HepG2 (cell line): ENCODE results near the gene ARMH3. TPM values are rescaled to one million over a fixed set of nuclear protein-coding genes. Genes with fewer than 3 reads are reported as not detected.

Experiments used
- ATAC-seq: fragments of 200-7000 bp; cut with Tn5 transposase; 3 replicates; pipeline ENCODE4 v1.9.1; 2020; ENCODE audit warnings: mild to moderate bottlenecking, moderate library complexity
- BruUV-seq: library from RNA; stranded (reverse); fragments of 400-500 nt; replicated peaks from 2 replicates; lab custom pipeline; 2021; lab: Mats Ljungman, UMichigan
- CTCF ChIA-PET: fragments of 300-600 bp; formaldehyde crosslinking; extraction: SDS; loops from one replicate; lab custom pipeline; 2021; ENCODE audit warnings: low total read pairs, inconsistent platforms, low intra/inter-chr PET ratio; lab: Yijun Ruan, JAX
- POLR2A ChIA-PET: fragments of 350-600 bp; sonication (Branson Sonifier 250); formaldehyde crosslinking; loops from one replicate; lab custom pipeline; 2020; ENCODE audit warnings: antibody characterized with exemption, inconsistent platforms; lab: Yijun Ruan, JAX
- DNase-seq: peaks from one replicate; pipeline ENCODE4 v3.0.0-alpha.2; 2015; ENCODE audit warnings: low spot score
- FAIRE-seq: peaks from 3 replicates; lab custom pipeline; 2011; peaks lifted over from hg19 to GRCh38; lab: Jason Lieb, UNC
- H2AFZ ChIP-seq: one replicate; pipeline ENCODE4 v1.6.1; 2011; ENCODE audit warnings: low read length, inconsistent platforms
- H3K27ac ChIP-seq: fragments of 300-600 bp; 3 replicates; pipeline ENCODE4 v1.8.0; 2011; ENCODE audit warnings: mixed run types, mild to moderate bottlenecking, mixed read lengths, low read length, inconsistent platforms; ENCODE audit not compliant: insufficient read depth; ENCODE audit errors: extremely low read length
- H3K27me3 ChIP-seq, 2 experiments: fragments of 200-600 bp in 1 of 2; 2 replicates in 1 of 2; 3 replicates in 1 of 2; pipeline versions ENCODE4 v1.6.0 to v1.8.0; 2011; ENCODE audit warnings: low read length in 2 of 2, mild to moderate bottlenecking in 2 of 2, moderate library complexity in 2 of 2, inconsistent platforms in 1 of 2; ENCODE audit not compliant: insufficient read depth in 2 of 2, control insufficient read depth in 1 of 2
- H3K36me3 ChIP-seq, 2 experiments: fragments of 200-600 bp in 1 of 2; replicated peaks in 1 of 2; 2 replicates in 1 of 2; 3 replicates in 1 of 2; pipeline versions ENCODE4 v1.5.1 to v1.8.0; 2011; ENCODE audit warnings: low read length in 2 of 2, inconsistent platforms in 1 of 2; ENCODE audit not compliant: insufficient read depth in 2 of 2, control insufficient read depth in 1 of 2
- H3K4me1 ChIP-seq: 2 replicates; pipeline ENCODE4 v1.5.1; 2012; ENCODE audit warnings: low read length, inconsistent platforms; ENCODE audit not compliant: insufficient read depth
- H3K4me2 ChIP-seq: 2 replicates; pipeline ENCODE4 v1.6.0; 2011; ENCODE audit warnings: low read depth, low read length, inconsistent platforms
- H3K4me3 ChIP-seq, 3 experiments: fragments of 200-600 bp in 1 of 3; sonication (generic), shearing (Covaris generic) in 1 of 3; replicated peaks in 1 of 3; 2 replicates each; pipeline ENCODE4 v1.5.1; 2011 to 2016; ENCODE audit warnings: low read length in 3 of 3, inconsistent platforms in 2 of 3, low read depth in 2 of 3, mild to moderate bottlenecking in 2 of 3, control low read depth in 1 of 3, mixed read lengths in 1 of 3; ENCODE audit not compliant: insufficient read depth in 1 of 3
- H3K79me2 ChIP-seq: one replicate; pipeline ENCODE4 v1.6.1; 2011; ENCODE audit warnings: low read length, inconsistent platforms; ENCODE audit not compliant: insufficient read depth
- H3K9ac ChIP-seq: 2 replicates; pipeline ENCODE4 v1.6.0; 2011; ENCODE audit warnings: mild to moderate bottlenecking, low read depth, low read length, inconsistent platforms; ENCODE audit not compliant: insufficient read depth
- H3K9me3 ChIP-seq: 2 replicates; pipeline ENCODE4 v1.5.1; 2012; ENCODE audit warnings: mild to moderate bottlenecking, low read length
- H4K20me1 ChIP-seq: 2 replicates; pipeline ENCODE4 v1.6.0; 2011; ENCODE audit warnings: inconsistent platforms, mild to moderate bottlenecking, low read length, moderate library complexity; ENCODE audit not compliant: insufficient read depth
- HCFC1 ChIP-seq: fragments of 150-350 bp; IDR thresholded peaks from 2 replicates; pipeline ENCODE4 v1.6.1; 2014; ENCODE audit warnings: low read depth, low read length
- KDM2A ChIP-seq: sonication (generic); formaldehyde crosslinking; IDR thresholded peaks from 2 replicates; pipeline ENCODE4 v1.4.0; 2020; ENCODE audit warnings: low read depth, missing genetic modification reagents, borderline replicate concordance
- KMT2A ChIP-seq: sonication (generic); formaldehyde crosslinking; IDR thresholded peaks from 2 replicates; pipeline ENCODE4 v1.4.0; 2020; ENCODE audit warnings: missing genetic modification reagents
- LCORL ChIP-seq, 2 experiments: fragments of 450-650 bp in 1 of 2; sonication (generic) in 1 of 2; formaldehyde crosslinking in 1 of 2; IDR thresholded peaks; 2 replicates each; pipeline versions ENCODE4 v1.5.0 to v1.6.1; 2017 to 2020; ENCODE audit warnings: antibody characterized with exemption in 1 of 2, missing genetic modification reagents in 1 of 2
- MAF1 ChIP-seq: sonication (generic); formaldehyde crosslinking; IDR thresholded peaks from 2 replicates; pipeline ENCODE4 v1.5.0; 2020; ENCODE audit warnings: missing genetic modification reagents, borderline replicate concordance
- MIER3 ChIP-seq: IDR thresholded peaks from 2 replicates; pipeline ENCODE4 v1.6.1; 2016; ENCODE audit warnings: missing compliant biosample characterization, borderline replicate concordance
- SMYD3 ChIP-seq: sonication (generic); formaldehyde crosslinking; IDR thresholded peaks from 2 replicates; pipeline ENCODE4 v1.8.1; 2023; ENCODE audit warnings: mild to moderate bottlenecking, missing genetic modification reagents
- XRCC5 ChIP-seq: fragments of 200-400 bp; formaldehyde crosslinking; optimal IDR thresholded peaks from 2 replicates; pipeline ENCODE3; 2017; ENCODE audit warnings: mild to moderate bottlenecking, low read length
- YEATS2 ChIP-seq: sonication (generic); formaldehyde crosslinking; IDR thresholded peaks from 2 replicates; pipeline ENCODE4 v1.4.0; 2020; ENCODE audit warnings: missing genetic modification reagents, borderline replicate concordance
- ZNF20 ChIP-seq: sonication (generic); formaldehyde crosslinking; IDR thresholded peaks from 2 replicates; pipeline ENCODE4 v1.4.0; 2020; ENCODE audit warnings: mild to moderate bottlenecking, moderate library complexity, missing genetic modification reagents
- ZNF251 ChIP-seq: sonication (generic); formaldehyde crosslinking; IDR thresholded peaks from 2 replicates; pipeline ENCODE4 v1.9.0; 2021; ENCODE audit warnings: mild to moderate bottlenecking, missing genetic modification reagents
- ZNF44 ChIP-seq: sonication (generic); formaldehyde crosslinking; IDR thresholded peaks from 2 replicates; pipeline ENCODE4 v1.5.1; 2020; ENCODE audit warnings: mild to moderate bottlenecking, missing genetic modification reagents
- ZNF619 ChIP-seq: sonication (generic); formaldehyde crosslinking; IDR thresholded peaks from 2 replicates; pipeline ENCODE4 v1.4.0; 2020; ENCODE audit warnings: mild to moderate bottlenecking, missing genetic modification reagents
- ZNF660 ChIP-seq: sonication (generic); formaldehyde crosslinking; IDR thresholded peaks from 2 replicates; pipeline ENCODE4 v1.5.1; 2020; ENCODE audit warnings: mild to moderate bottlenecking, low read depth, missing genetic modification reagents, borderline replicate concordance
- WGBS: methylation state at CpG from one replicate; pipeline ENCODE4 v1.1.6; 2017; ENCODE audit warnings: low lambda C conversion rate; 5-methylcytosine and 5-hydroxymethylcytosine counted together
- in situ Hi-C: cut with HindIII; loops from 2 replicates; pipeline ENCODE4 v1.10.0; 2017; ENCODE audit warnings: low pct_unique_long_range_greater_than_20kb; ENCODE audit not compliant: extremely low pct_ligation_motif_present
- intact Hi-C: fragments of 100-400 bp; cut with micrococcal nuclease; formaldehyde crosslinking; loops from one replicate; pipeline ENCODE4 v1.10.0; 2022; ENCODE audit not compliant: unreplicated experiment
- polyA plus RNA-seq, 8 experiments: library from polyadenylated mRNA; depleted of rRNA in 3 of 8; stranded (reverse) in 7 of 8; unstranded in 1 of 8; fragments of >200 nt; fragmentation: Illumina TruSeq in 4 of 8; extraction: Trizol in 4 of 8; gene quantifications; 2 replicates each; pipeline versions ENCODE4 v1.2.1 to v1.2.3, GENCODE V29; 2011 to 2016; ENCODE audit warnings: low read depth in 4 of 8, missing spikeins in 1 of 8, mixed read lengths in 1 of 8; ENCODE audit not compliant: insufficient read depth in 1 of 8
- total RNA-seq, 5 experiments: library from RNA; depleted of rRNA; stranded (reverse); fragments of >200 nt; fragmentation: Illumina TruSeq; extraction: Trizol; gene quantifications; 2 replicates each; pipeline ENCODE4 v1.2.3, GENCODE V29; 2016; ENCODE audit warnings: low read depth in 1 of 5

ARMH3 gene
- total and polyA plus RNA-seq, 2 of the 13 experiments (the other 11 are each of a cell fraction or from before 2014, with no cell fraction given): 8.4 to 16.9 TPM

GRCh38 chr10:101888251-101888949 is 167.6 kb downstream of the ARMH3 start:
- BruUV-seq: no TSS peak
- H3K27ac ChIP-seq: no peak overlapping the region
- intact Hi-C loops: no loop called here
- no peak overlapping the region for H3K4me3 ChIP-seq
- no peak for ATAC-seq
- in situ Hi-C loops: no loop called here
- H3K4me2 ChIP-seq: no peak overlapping the region
- no peak overlapping the region for H2AFZ ChIP-seq
- TF ChIP-seq KDM2A (CRISPR knock-in tag): no peak
- no peak for TF ChIP-seq ZNF251
- no peak for TF ChIP-seq LCORL (IDR thresholded peaks at IDR 0.05)
- TF ChIP-seq LCORL (CRISPR knock-in tag; IDR thresholded peaks at IDR 0.05): no peak
- no peak for TF ChIP-seq SMYD3 (CRISPR knock-in tag)
- no peak for TF ChIP-seq ZNF20 (CRISPR knock-in tag)
- TF ChIP-seq ZNF619 (CRISPR knock-in tag): no peak
- TF ChIP-seq KMT2A: no peak
- no peak for TF ChIP-seq XRCC5
- TF ChIP-seq YEATS2 (CRISPR knock-in tag): no peak
- TF ChIP-seq MAF1 (CRISPR knock-in tag): no peak
- TF ChIP-seq ZNF660: no peak
- TF ChIP-seq MIER3 (CRISPR knock-in tag): no peak
- no peak for TF ChIP-seq ZNF44 (CRISPR knock-in tag)
- no peak for TF ChIP-seq HCFC1
- H3K36me3 ChIP-seq: peaks cover 5 to 10% of the 10 kb centered on the region in 2 experiments; a peak in 4 of 5 replicates
- no peaks in the 10 kb centered on the region for H3K27me3 ChIP-seq
- FAIRE-seq: no peak
- CTCF ChIA-PET: interaction anchor here (1.4 kb wide), 1 partner anchor 121 kb away, joined by 6 read pairs; no protein-coding TSS in a partner anchor
- H3K4me1 ChIP-seq: peaks cover 5% of the 10 kb centered on the region; the same call in 1 of the 2 replicates
- no peaks in the 10 kb centered on the region for H3K9me3 ChIP-seq
- POLR2A ChIA-PET: no interaction called here
- no peaks in the 10 kb centered on the region for H3K79me2 ChIP-seq
- no peaks in the 10 kb centered on the region; the same call in 1 of the 2 replicates for H4K20me1 ChIP-seq
- no peak for DNase-seq
- no peak overlapping the region for H3K9ac ChIP-seq
- WGBS: 96% methylated on average over 2 of the region's 2 CpGs
